GM12872 (cell line): ENCODE data around the gene EGR4.

Experiments used
- TF ChIP-seq, protein P1 (sequence below): IDR thresholded peaks from 3 replicates; pipeline ENCODE4 v1.5.1; 2011; ENCODE audit warnings: low read depth, mild to moderate bottlenecking, low read length, moderate library complexity; ENCODE audit not compliant: insufficient read depth

The EGR4 gene

DNA sequence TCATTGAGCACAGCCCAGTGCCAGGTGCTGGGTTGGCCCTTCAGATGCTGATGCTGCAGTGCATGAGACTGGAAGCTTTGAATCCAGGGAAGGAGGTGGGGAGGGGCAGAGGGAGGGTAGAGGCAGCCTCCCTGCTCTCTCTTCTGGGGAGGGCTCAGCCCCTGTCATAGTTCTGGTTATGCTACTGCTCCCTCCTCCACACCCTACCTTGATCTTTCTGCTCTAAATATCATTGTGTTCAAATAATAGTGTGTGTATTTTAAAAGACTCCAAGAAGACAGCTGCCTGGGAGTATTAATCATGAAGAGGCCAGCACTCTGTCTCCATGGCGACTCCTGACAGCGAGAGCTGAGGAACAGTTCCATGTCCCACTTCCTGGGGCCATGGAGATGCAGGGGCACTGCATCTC is 3.8 kb upstream of the EGR4 start:
- TF ChIP-seq, protein P1, sequence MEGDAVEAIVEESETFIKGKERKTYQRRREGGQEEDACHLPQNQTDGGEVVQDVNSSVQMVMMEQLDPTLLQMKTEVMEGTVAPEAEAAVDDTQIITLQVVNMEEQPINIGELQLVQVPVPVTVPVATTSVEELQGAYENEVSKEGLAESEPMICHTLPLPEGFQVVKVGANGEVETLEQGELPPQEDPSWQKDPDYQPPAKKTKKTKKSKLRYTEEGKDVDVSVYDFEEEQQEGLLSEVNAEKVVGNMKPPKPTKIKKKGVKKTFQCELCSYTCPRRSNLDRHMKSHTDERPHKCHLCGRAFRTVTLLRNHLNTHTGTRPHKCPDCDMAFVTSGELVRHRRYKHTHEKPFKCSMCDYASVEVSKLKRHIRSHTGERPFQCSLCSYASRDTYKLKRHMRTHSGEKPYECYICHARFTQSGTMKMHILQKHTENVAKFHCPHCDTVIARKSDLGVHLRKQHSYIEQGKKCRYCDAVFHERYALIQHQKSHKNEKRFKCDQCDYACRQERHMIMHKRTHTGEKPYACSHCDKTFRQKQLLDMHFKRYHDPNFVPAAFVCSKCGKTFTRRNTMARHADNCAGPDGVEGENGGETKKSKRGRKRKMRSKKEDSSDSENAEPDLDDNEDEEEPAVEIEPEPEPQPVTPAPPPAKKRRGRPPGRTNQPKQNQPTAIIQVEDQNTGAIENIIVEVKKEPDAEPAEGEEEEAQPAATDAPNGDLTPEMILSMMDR: no peak

DNA sequence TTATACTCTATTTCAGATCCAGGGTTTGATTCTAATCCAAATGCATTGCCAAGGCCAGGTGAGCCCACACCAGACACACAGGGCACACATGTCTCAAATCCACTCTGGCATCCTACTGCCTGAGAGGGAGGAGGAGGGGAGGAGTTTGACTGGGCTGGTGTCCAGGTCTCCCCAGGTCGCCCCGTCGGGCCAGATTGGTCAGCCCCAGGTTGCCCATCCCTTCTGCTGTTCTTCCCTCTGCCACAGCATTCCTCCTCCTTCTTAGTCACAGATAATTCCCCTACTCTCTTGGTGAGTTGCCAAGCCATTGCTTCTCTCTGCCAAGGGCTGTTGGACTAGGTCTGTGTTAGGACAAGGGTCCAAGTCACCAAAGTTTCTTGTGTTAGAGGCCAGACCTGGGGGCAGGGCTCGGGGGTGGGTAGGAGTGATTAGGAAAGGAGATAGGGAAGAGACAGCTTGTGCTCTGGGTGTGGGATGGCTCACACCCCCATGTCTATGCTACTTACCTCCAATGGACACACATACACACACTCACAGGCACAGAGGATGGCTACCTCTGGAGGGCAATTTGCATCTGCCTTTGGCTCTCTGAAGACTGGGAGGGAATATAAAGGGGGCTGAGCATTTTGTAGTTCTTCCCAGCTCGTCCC is 2.5 kb upstream of the EGR4 start:
- TF ChIP-seq, protein P1: no peak

DNA sequence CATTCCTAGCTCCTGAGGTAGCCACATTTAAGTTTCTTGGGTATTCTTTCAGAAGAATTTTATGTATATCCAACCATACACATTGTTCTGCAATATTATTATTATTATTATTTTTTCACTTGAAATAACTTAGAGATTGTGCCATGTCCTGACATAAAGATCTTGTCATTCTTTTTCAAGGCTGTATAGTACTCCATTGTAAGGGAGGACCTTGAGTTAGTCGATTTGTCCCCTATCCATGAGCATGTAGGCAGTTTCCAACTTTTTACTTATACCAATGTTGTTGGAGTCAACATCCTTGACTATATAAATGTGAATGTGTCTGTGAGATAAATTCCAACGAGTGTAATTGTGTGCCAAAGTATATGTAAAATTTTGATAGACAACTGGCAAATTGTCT is 891 bp upstream of the EGR4 start:
- TF ChIP-seq, protein P1: no peak

DNA sequence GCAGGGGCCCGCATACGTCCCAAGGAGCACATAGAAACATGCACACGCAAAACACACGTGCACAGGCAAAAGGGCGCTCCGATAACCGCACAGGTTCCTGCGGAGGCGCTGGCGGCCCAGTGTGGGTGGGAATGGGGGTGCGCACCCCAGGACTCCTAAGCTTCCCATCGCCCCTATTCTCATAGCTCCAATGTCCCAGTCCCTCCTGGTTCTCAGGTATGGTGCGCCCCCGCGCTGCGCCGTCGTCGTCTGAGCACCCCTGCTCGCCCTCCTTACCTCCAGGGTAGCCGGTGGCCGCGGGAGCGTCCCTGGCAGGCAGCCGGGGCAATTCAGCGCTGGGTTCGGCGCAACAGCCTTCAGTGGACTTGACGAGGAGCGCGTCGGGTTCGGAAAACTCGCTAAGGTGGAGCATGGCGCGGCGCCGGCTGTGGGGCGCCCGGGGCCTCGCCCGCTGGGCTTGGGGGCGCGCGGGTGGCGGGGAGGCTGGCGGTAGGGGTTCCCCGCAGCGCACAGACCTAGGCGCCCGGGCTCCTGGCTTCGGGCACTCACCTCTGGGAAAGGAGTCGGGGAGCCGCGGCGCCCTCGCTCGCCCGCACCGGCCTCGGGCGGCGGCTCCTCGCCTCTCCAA is 328 bp downstream of the EGR4 start:
- TF ChIP-seq, protein P1: no peak

DNA sequence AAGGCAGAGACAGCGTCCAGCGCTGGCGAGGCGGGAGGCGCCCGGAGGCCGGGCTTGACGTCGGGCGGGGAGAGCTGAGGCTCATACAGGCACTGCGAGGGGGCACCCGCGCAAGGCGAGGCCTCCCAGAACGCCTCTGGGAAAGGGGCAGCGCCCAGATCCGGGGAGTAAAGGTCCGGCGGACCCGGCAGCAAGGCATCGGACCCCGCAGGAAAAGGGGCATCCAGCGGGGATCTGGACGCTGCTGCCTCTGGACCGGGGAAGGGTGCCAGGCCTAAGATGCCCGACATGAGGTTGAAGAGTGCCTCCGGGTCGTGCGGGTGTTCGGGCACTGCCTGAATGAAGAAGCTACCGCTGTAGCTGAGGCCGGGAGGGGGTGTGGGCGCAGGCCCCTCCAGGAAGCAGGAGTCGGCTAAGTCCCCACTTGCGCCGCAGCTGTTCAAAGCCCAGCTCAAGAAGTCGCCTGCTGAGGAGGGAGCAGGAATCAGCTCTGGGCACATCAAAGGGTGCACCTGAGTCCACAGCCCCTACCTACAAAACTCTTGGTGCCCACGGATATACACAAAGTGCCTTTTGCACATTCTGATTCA is 937 bp downstream of the EGR4 start:
- TF ChIP-seq, protein P1: no peak

DNA sequence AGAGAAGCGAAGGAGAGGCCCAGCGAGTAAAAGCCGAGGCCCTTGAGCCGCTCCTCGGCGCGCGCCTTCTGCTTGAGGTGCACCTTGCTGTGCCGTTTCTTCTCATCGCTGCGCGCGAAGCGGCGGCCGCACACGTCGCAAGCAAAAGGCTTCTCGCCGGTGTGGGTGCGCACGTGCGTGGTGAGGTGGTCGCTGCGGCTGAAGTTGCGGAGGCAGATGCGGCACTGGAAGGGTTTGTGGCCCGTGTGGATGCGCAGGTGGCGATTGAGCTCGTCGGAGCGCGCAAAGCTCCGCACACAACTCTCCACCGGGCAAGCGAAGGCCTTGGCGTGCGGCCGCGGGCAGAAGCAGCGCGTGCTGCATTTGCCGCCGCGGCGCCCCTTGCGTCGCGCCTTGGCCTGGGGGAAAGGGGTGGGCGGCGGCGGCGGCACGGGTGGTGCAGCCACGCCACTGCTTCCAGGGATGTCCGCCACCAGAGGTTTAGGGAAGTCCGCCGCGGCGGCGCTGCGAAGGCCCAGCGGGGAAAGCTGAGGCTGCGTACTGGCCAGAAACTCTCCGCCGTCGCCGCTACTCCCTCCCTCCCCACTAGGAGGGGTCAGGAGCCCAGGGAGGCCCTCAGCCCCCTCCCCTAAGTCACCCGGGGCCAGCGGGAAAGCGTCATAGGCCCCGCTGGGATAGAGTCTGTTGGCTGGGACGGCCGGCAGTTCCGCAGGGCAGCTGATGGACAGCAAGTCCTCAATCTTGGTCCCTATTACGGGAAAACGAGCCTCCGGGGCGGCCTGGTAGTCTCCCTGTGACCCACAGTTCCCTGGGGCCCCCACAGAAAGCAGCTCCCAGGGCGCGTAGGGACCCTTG is 1.7 kb downstream of the EGR4 start:
- TF ChIP-seq, protein P1: peak; percentile 19; the same call in 2 of the 3 replicates

DNA sequence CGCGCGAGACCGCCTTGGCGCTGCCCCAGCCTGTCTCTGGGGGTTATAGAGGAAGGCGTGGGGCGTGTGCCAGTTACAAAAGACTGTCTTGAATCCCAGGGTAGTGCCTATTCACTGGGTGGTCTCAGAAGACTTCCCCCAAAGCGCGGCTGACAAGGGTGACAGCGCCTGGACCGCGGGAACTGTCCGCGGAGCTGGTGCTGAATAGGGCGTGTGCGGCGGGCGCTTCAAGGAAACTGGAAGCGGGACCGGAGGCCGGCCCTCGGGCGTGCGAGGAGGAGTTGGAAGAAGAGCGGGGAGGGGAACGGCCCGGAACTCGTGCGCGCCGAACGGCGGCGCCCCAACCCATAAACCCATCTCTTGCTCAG is 2.3 kb downstream of the EGR4 start:
- TF ChIP-seq, protein P1: no peak
